PFSK-1 (cell line): Measurements from ENCODE around the gene MAD1L1.

Experiments used
- FOXP2 ChIP-seq: optimal IDR thresholded peaks from 2 replicates; pipeline ENCODE3; 2011; ENCODE audit warnings: borderline replicate concordance, control low read depth, inconsistent platforms; ENCODE audit not compliant: insufficient read depth; ENCODE audit errors: extremely low read length, extremely low read depth
- POLR2AphosphoS5 ChIP-seq: IDR thresholded peaks from 2 replicates; pipeline ENCODE4 v1.6.1; 2012; ENCODE audit warnings: low read depth, mild to moderate bottlenecking, control low read depth, low read length, moderate library complexity
- REST ChIP-seq, 2 experiments: IDR thresholded peaks; 2 replicates each; pipeline versions ENCODE4 v1.6.1 to v1.8.0; 2011 to 2012; ENCODE audit warnings: low read depth in 2 of 2, low read length in 2 of 2, control low read depth in 1 of 2, inconsistent platforms in 1 of 2, mild to moderate bottlenecking in 1 of 2, moderate library complexity in 1 of 2; ENCODE audit not compliant: insufficient read depth in 1 of 2
- SIN3A ChIP-seq: IDR thresholded peaks from 2 replicates; pipeline ENCODE4 v1.6.1; 2012; ENCODE audit warnings: mild to moderate bottlenecking, low read length, moderate library complexity, borderline replicate concordance; ENCODE audit not compliant: insufficient read depth
- TAF1 ChIP-seq: IDR thresholded peaks from 2 replicates; pipeline ENCODE4 v1.6.1; 2012; ENCODE audit warnings: low read length, control low read depth, borderline replicate concordance; ENCODE audit not compliant: insufficient read depth

The MAD1L1 gene

GRCh38 chr7:2255145-2256139 lies 22.7 kb upstream of the MAD1L1 start:
- no peak for TF ChIP-seq FOXP2
- TF ChIP-seq SIN3A, result no peak
- TF ChIP-seq REST (IDR thresholded peaks at IDR 0.05; ENCODE audit: insufficient read depth in 1 of 2, low read depth in 2 of 2, low read length in 2 of 2), result no peak
- TF ChIP-seq POLR2AphosphoS5, result no peak
- TF ChIP-seq TAF1, result no peak

- TF ChIP-seq FOXP2 (no peak), TAF1 (no peak), SIN3A (no peak), REST (IDR thresholded peaks at IDR 0.05; ENCODE audit: insufficient read depth in 1 of 2, low read depth in 2 of 2, low read length in 2 of 2) (no peak), POLR2AphosphoS5 (no peak)
Observed at GRCh38 chr7:2254429-2255144, 21.8 kb upstream of the MAD1L1 start.

- TF ChIP-seq TAF1 (no peak), FOXP2 (no peak), SIN3A (no peak), POLR2AphosphoS5 (no peak), REST (IDR thresholded peaks at IDR 0.05; ENCODE audit: insufficient read depth in 1 of 2, low read depth in 2 of 2, low read length in 2 of 2) (no peak)
Observed at GRCh38 chr7:2253525-2254244, 20.9 kb upstream of the MAD1L1 start.

GRCh38 chr7:2253021-2253420 lies 20.3 kb upstream of the MAD1L1 start:
- TF ChIP-seq REST (IDR thresholded peaks at IDR 0.05; ENCODE audit: insufficient read depth in 1 of 2, low read depth in 2 of 2, low read length in 2 of 2) (no peak), POLR2AphosphoS5 (no peak), TAF1 (no peak), SIN3A (no peak), FOXP2 (no peak)
